IMR-90 (cell line): ENCODE measurements around the gene SEC24B. TPM values are rescaled to one million over a fixed set of nuclear protein-coding genes. Genes with fewer than 3 reads are reported as not detected.

ENCODE experiments used
- ATAC-seq: fragments of 200-7000 bp; cut with Tn5 transposase; 2 replicates; pipeline ENCODE4 v1.9.1; 2020; ENCODE audit warnings: low read depth, mild to moderate bottlenecking, moderate library complexity
- BruUV-seq: library from RNA; stranded (reverse); fragments of 400-500 nt; replicated peaks from 2 replicates; lab custom pipeline; 2021; lab: Mats Ljungman, UMichigan
- CTCF ChIA-PET: fragments of 300-600 bp; formaldehyde crosslinking; extraction: SDS; loops from one replicate; lab custom pipeline; 2021; ENCODE audit warnings: antibody characterized with exemption; lab: Yijun Ruan, JAX
- POLR2A ChIA-PET: fragments of 300-600 bp; sonication (Branson Sonifier 250); formaldehyde crosslinking; loops from one replicate; lab custom pipeline; 2022; ENCODE audit warnings: antibody characterized with exemption; ENCODE audit not compliant: unreplicated experiment; lab: Charles Lee
- DNase-seq: peaks from one replicate; pipeline ENCODE4 v3.0.0; 2013
- H2AFZ ChIP-seq: replicated peaks from 2 replicates; pipeline ENCODE3; 2013; ENCODE audit warnings: low read length, mild to moderate bottlenecking; ENCODE audit not compliant: poor library complexity
- H2AK5ac ChIP-seq: 2 replicates; pipeline ENCODE4 v1.6.1; 2013; ENCODE audit warnings: low read depth, low read length, inconsistent platforms
- H2AK9ac ChIP-seq: replicated peaks from 2 replicates; pipeline ENCODE3; 2013; ENCODE audit warnings: mild to moderate bottlenecking, low read depth, low read length, moderate library complexity; ENCODE audit not compliant: poor library complexity
- H2BK120ac ChIP-seq: 2 replicates; pipeline ENCODE4 v1.6.1; 2013; ENCODE audit warnings: low read depth, low read length, inconsistent platforms
- H2BK15ac ChIP-seq: 3 replicates; pipeline ENCODE4 v1.6.1; 2013; ENCODE audit warnings: low read depth, low read length, inconsistent platforms
- H2BK20ac ChIP-seq: 2 replicates; pipeline ENCODE4 v1.6.1; 2013; ENCODE audit warnings: low read depth, mild to moderate bottlenecking, inconsistent platforms, low read length, moderate library complexity
- H2BK5ac ChIP-seq: 2 replicates; pipeline ENCODE4 v1.6.1; 2013; ENCODE audit warnings: mild to moderate bottlenecking, low read depth, low read length, inconsistent platforms; ENCODE audit not compliant: poor library complexity, severe bottlenecking
- H3K14ac ChIP-seq: replicated peaks from 2 replicates; pipeline ENCODE4 v1.6.1; 2013; ENCODE audit warnings: low read depth, low read length, inconsistent platforms
- H3K18ac ChIP-seq: 2 replicates; pipeline ENCODE4 v1.6.1; 2013; ENCODE audit warnings: low read depth, low read length, control low read depth
- H3K23ac ChIP-seq: 2 replicates; pipeline ENCODE4 v1.6.1; 2013; ENCODE audit warnings: low read depth, low read length, inconsistent platforms
- H3K27ac ChIP-seq: 2 replicates; pipeline ENCODE4 v1.5.1; 2013; ENCODE audit warnings: mild to moderate bottlenecking, control low read depth, low read length; ENCODE audit not compliant: insufficient read depth
- H3K27me3 ChIP-seq: 2 replicates; pipeline ENCODE4 v1.6.1; 2013; ENCODE audit warnings: low read length; ENCODE audit not compliant: control insufficient read depth, insufficient read depth
- H3K36me3 ChIP-seq: 2 replicates; pipeline ENCODE4 v1.6.1; 2013; ENCODE audit warnings: low read length, mixed read lengths; ENCODE audit not compliant: control insufficient read depth, insufficient read depth
- H3K4ac ChIP-seq: 2 replicates; pipeline ENCODE4 v1.6.1; 2013; ENCODE audit warnings: low read depth, low read length, inconsistent platforms
- H3K4me1 ChIP-seq: 2 replicates; pipeline ENCODE4 v1.6.1; 2013; ENCODE audit warnings: low read length, mixed read lengths; ENCODE audit not compliant: control insufficient read depth, insufficient read depth
- H3K4me2 ChIP-seq: 2 replicates; pipeline ENCODE4 v1.6.1; 2013; ENCODE audit warnings: low read depth, mild to moderate bottlenecking, control low read depth, low read length, moderate library complexity
- H3K4me3 ChIP-seq: 2 replicates; pipeline ENCODE4 v1.5.1; 2013; ENCODE audit warnings: low read depth, mild to moderate bottlenecking, control low read depth, low read length, moderate library complexity; ENCODE audit not compliant: insufficient read depth
- H3K56ac ChIP-seq: 2 replicates; pipeline ENCODE4 v1.6.1; 2013; ENCODE audit warnings: low read length, inconsistent platforms; ENCODE audit not compliant: insufficient read depth; ENCODE audit errors: extremely low read depth
- H3K79me1 ChIP-seq, 2 experiments: 2 replicates each; pipeline ENCODE4 v1.6.1; 2013; ENCODE audit warnings: low read length in 2 of 2, inconsistent platforms in 1 of 2, low read depth in 1 of 2
- H3K9ac ChIP-seq: 2 replicates; pipeline ENCODE4 v1.6.1; 2013; ENCODE audit warnings: low read depth, low read length, control low read depth
- H3K9me1 ChIP-seq: 2 replicates; pipeline ENCODE4 v1.6.1; 2013; ENCODE audit warnings: low read length, inconsistent platforms; ENCODE audit not compliant: insufficient read depth
- H3K9me3 ChIP-seq: 2 replicates; pipeline ENCODE4 v1.6.1; 2013; ENCODE audit warnings: low read length; ENCODE audit not compliant: control insufficient read depth, insufficient read depth
- H4K20me1 ChIP-seq: 2 replicates; pipeline ENCODE4 v1.6.1; 2013; ENCODE audit warnings: low read length, inconsistent platforms; ENCODE audit not compliant: insufficient read depth
- H4K5ac ChIP-seq: 2 replicates; pipeline ENCODE4 v1.6.1; 2013; ENCODE audit warnings: mild to moderate bottlenecking, low read depth, low read length, control low read depth
- H4K8ac ChIP-seq, 2 experiments: 2 replicates each; pipeline ENCODE4 v1.6.1; 2013; ENCODE audit warnings: low read depth in 2 of 2, low read length in 2 of 2, control low read depth in 1 of 2, inconsistent platforms in 1 of 2
- H4K91ac ChIP-seq: 2 replicates; pipeline ENCODE4 v1.6.1; 2013; ENCODE audit warnings: low read depth, low read length, inconsistent platforms; ENCODE audit not compliant: insufficient read depth
- BHLHE40 ChIP-seq: fragments of 150-350 bp; IDR thresholded peaks from 2 replicates; pipeline ENCODE4 v1.6.1; 2016; ENCODE audit warnings: mild to moderate bottlenecking, low read depth, low read length
- CHD1 ChIP-seq: IDR thresholded peaks from 2 replicates; pipeline ENCODE4 v1.6.1; 2012; ENCODE audit warnings: low read depth, low read length, improper control_type of control experiment
- ELK1 ChIP-seq: fragments of 150-350 bp; IDR thresholded peaks from 2 replicates; pipeline ENCODE4 v1.6.1; 2016; ENCODE audit warnings: low read depth, mild to moderate bottlenecking, low read length, moderate library complexity, borderline replicate concordance
- MAFK ChIP-seq: IDR thresholded peaks from 2 replicates; pipeline ENCODE4 v1.6.1; 2012; ENCODE audit warnings: low read depth, low read length, improper control_type of control experiment
- MAZ ChIP-seq: IDR thresholded peaks from 2 replicates; pipeline ENCODE4 v1.6.1; 2012; ENCODE audit warnings: low read depth, mild to moderate bottlenecking, low read length, improper control_type of control experiment, moderate library complexity, borderline replicate concordance
- NFE2L2 ChIP-seq: fragments of 150-350 bp; IDR thresholded peaks from 2 replicates; pipeline ENCODE4 v1.6.1; 2016; ENCODE audit warnings: low read depth, mild to moderate bottlenecking, low read length
- POLR2A ChIP-seq: IDR thresholded peaks from 2 replicates; pipeline ENCODE4 v1.6.1; 2012; ENCODE audit warnings: mild to moderate bottlenecking, low read depth, low read length
- RAD21 ChIP-seq: IDR thresholded peaks from 2 replicates; pipeline ENCODE4 v1.6.1; 2012; ENCODE audit warnings: low read length, improper control_type of control experiment
- RCOR1 ChIP-seq: IDR thresholded peaks from 2 replicates; pipeline ENCODE4 v1.6.1; 2012; ENCODE audit warnings: mild to moderate bottlenecking, low read length, improper control_type of control experiment; ENCODE audit not compliant: insufficient replicate concordance
- USF2 ChIP-seq: fragments of 150-350 bp; IDR thresholded peaks from 2 replicates; pipeline ENCODE4 v1.6.1; 2017; ENCODE audit warnings: mild to moderate bottlenecking, antibody characterized with exemption, low read length, low read depth
- WGBS, 2 experiments: methylation state at CpG; one replicate each; pipeline versions ENCODE4 v1.1.5 to v1.1.7; 2013; ENCODE audit warnings: missing lambda C conversion rate in 2 of 2; ENCODE audit not compliant: insufficient read length in 1 of 2; ENCODE audit errors: extremely low coverage in 2 of 2; 5-methylcytosine and 5-hydroxymethylcytosine counted together
- dilution Hi-C: fragments of 300-500 bp; cut with HindIII; formaldehyde crosslinking; loops from one replicate; pipeline ENCODE4 v1.14.3; 2018; ENCODE audit warnings: low sequenced_read_pairs; ENCODE audit not compliant: unreplicated experiment
- in situ Hi-C: fragments of 300-500 bp; cut with MboI; formaldehyde crosslinking; loops from 3 replicates; pipeline ENCODE4 v1.14.3; 2019; ENCODE audit warnings: low sequenced_read_pairs, inconsistent platforms, mixed read lengths
- intact Hi-C: fragments of 100-400 bp; cut with micrococcal nuclease; formaldehyde crosslinking; loops from 2 replicates; pipeline ENCODE4 v1.10.0; 2022
- polyA plus RNA-seq, 3 experiments: library from polyadenylated mRNA; depleted of rRNA; stranded (reverse); fragments of >200 nt; gene quantifications; 2 replicates each; pipeline ENCODE4 v1.2.3, GENCODE V29; 2012; ENCODE audit warnings: low replicate concordance in 1 of 3
- total RNA-seq: library from RNA; depleted of rRNA; stranded (reverse); fragments of >200 nt; gene quantifications from 2 replicates; pipeline ENCODE4 v1.2.3, GENCODE V29; 2012

SEC24B gene
- total and polyA plus RNA-seq, 2 of the 4 experiments (the other 2 are of a cell fraction) = 19.0 to 27.4 TPM

GRCh38 chr4:109418588-109418987, 15.0 kb upstream of the SEC24B start:
- no peaks in the 10 kb centered on the region for H3K36me3 ChIP-seq
- WGBS, 2 experiments = no CpG with 5 or more reads among the region's 1 CpG

More at GRCh38 chr4:109418588-109418987, 15.0 kb upstream of the SEC24B start:
- no peak overlapping the region for H3K14ac ChIP-seq
- no peaks in the 10 kb centered on the region for H3K9me1 ChIP-seq
- H2AK9ac ChIP-seq = no peak overlapping the region
- no peak overlapping the region for H4K5ac ChIP-seq
- no peak overlapping the region for H4K91ac ChIP-seq
- H3K27me3 ChIP-seq = no peaks in the 10 kb centered on the region; the same call in 1 of the 2 replicates
- H3K4me1 ChIP-seq = no peaks in the 10 kb centered on the region
- no peak overlapping the region for H2BK120ac ChIP-seq
- no peaks in the 10 kb centered on the region for H3K9me3 ChIP-seq
- H4K20me1 ChIP-seq = no peaks in the 10 kb centered on the region
- H2BK20ac ChIP-seq = no peak overlapping the region
- BruUV-seq = no TSS peak
- no peak overlapping the region for H4K8ac ChIP-seq
- H2AK5ac ChIP-seq = no peak overlapping the region
- H3K23ac ChIP-seq = no peak overlapping the region
- no peak overlapping the region for H3K18ac ChIP-seq
- no peaks in the 10 kb centered on the region for H3K79me1 ChIP-seq
- in situ Hi-C loops = loop anchor here (25.0 kb wide), 1 partner anchor 1094 kb away; no protein-coding TSS in a partner anchor
- no peak for TF ChIP-seq MAZ
- no peak for TF ChIP-seq ELK1
- TF ChIP-seq USF2 = no peak
- TF ChIP-seq MAFK = no peak
- TF ChIP-seq BHLHE40 = no peak
- TF ChIP-seq CHD1 = no peak
- TF ChIP-seq RCOR1 = no peak
- no peak for TF ChIP-seq POLR2A
- no peak for TF ChIP-seq RAD21
- TF ChIP-seq NFE2L2 = no peak
- dilution Hi-C loops = no loop called here
- DNase-seq (no peak), ATAC-seq (no peak)
- H2BK15ac ChIP-seq = no peak overlapping the region
- no peak overlapping the region for H3K56ac ChIP-seq
- H2BK5ac ChIP-seq = no peak overlapping the region
- no peak overlapping the region for H3K9ac ChIP-seq
- H2AFZ ChIP-seq = no peak overlapping the region
- H3K4ac ChIP-seq = no peak overlapping the region
- ChIA-PET POLR2A (no interaction called here), CTCF (no interaction called here)
- no peak overlapping the region for H3K27ac ChIP-seq
- H3K4me2 ChIP-seq = no peak overlapping the region
- H3K4me3 ChIP-seq = no peak overlapping the region
- intact Hi-C loops = no loop called here
